Motor neuron (in vitro differentiated cells): Measurements from ENCODE around the gene CCL4. TPM values are rescaled to one million over a fixed set of nuclear protein-coding genes. Genes with fewer than 3 reads are reported as not detected.
"Not testable (repeated sequence)": the region's sequence is repeated elsewhere in the genome, so short reads cannot be mapped to it uniquely, and the experiment has no call there.

ENCODE experiments used
- ATAC-seq, 8 experiments: fragments of 200-7000 bp; cut with Tn5 transposase; replicated peaks in 6 of 8; 2 replicates each; pipeline ENCODE4 v1.8.0; 2021; ENCODE audit warnings: mild to moderate bottlenecking in 8 of 8, moderate library complexity in 8 of 8
- H3K27ac ChIP-seq, 2 donors: fragments of 250-450 bp; sonication (Bioruptor Pico); 2 replicates each; pipeline ENCODE4 v1.9.0; 2021; ENCODE audit warnings: antibody characterized with exemption in 2 of 2, mild to moderate bottlenecking in 2 of 2, moderate library complexity in 1 of 2
- H3K4me1 ChIP-seq, 2 donors: fragments of 250-450 bp; sonication (Bioruptor Pico); replicated peaks in 1 of 2; 2 replicates each; pipeline ENCODE4 v1.6.1; 2021; ENCODE audit warnings: antibody characterized with exemption in 2 of 2, mild to moderate bottlenecking in 2 of 2, moderate library complexity in 1 of 2
- H3K4me3 ChIP-seq, 5 donors: fragments of 250-450 bp; sonication (Bioruptor Pico); 2 replicates each; pipeline ENCODE4 v1.9.0; 2021; ENCODE audit warnings: antibody characterized with exemption in 5 of 5, mild to moderate bottlenecking in 5 of 5, moderate library complexity in 4 of 5
- WGBS, 10 experiments: fragments of 450-650 bp; shearing (Covaris generic); methylation state at CpG; one replicate each; pipeline ENCODE4 v1.0.0; 2022; 5-methylcytosine and 5-hydroxymethylcytosine counted together
- in situ Hi-C, 9 experiments: fragments of 400-800 bp; cut with MboI; loops; one replicate each; pipeline ENCODE4 v1.15.0; 2021; ENCODE audit warnings: low sequenced_read_pairs in 9 of 9, low pct_unique_long_range_greater_than_20kb in 2 of 9; ENCODE audit not compliant: unreplicated experiment in 9 of 9
- total RNA-seq, 8 experiments: library from RNA; unstranded; fragments of 300-600 nt; gene quantifications; 2 replicates each; pipeline versions ENCODE4 v1.2.3 to v1.2.4, GENCODE V29; 2022

CCL4 gene
- total RNA-seq = under 1 TPM in 4 of 8 experiments, not detected in 4; 0.13 to 0.52 (median 0.37) TPM

- in situ Hi-C loops, H3K4me1 ChIP-seq, H3K27ac ChIP-seq, H3K4me3 ChIP-seq: not testable (repeated sequence)
- 59 to 80% (median 73%) methylated on average over 1 to 5 of the region's 6 CpGs; no CpG with 5 or more reads in 7 of the 10 experiments for WGBS, 10 experiments
- ATAC-seq = peak in 5 of 8 experiments; percentile 29 to 87 (median 59)
These were observed at the start of gene CCL4 for GRCh38 chr17:36103401-36103975. Gene CCL4 (plus strand): TSS chr17:36103827. CDS start chr17:36103906, 79 bp downstream.

- in situ Hi-C loops = no loop called here
- WGBS, 10 experiments = 0 to 86% (median 60%) methylated on average over 2 of the region's 2 CpGs; no CpG with 5 or more reads in 2 of the 10 experiments
- ATAC-seq = no peak
- no peak overlapping the region for H3K27ac ChIP-seq
- no peaks in the 10 kb centered on the region for H3K4me1 ChIP-seq
- no peak overlapping the region for H3K4me3 ChIP-seq
These were observed 48.5 kb upstream of the CCL4 start for GRCh38 chr17:36055171-36055570.

- H3K4me1 ChIP-seq = no peaks in the 10 kb centered on the region
- in situ Hi-C loops = no loop called here
- H3K27ac ChIP-seq = no peak overlapping the region
- H3K4me3 ChIP-seq = no peak overlapping the region
- ATAC-seq = no peak
- WGBS, 10 experiments = 28 to 83% (median 59%) methylated on average over 1 to 4 of the region's 4 CpGs
These were observed 47.6 kb upstream of the CCL4 start for GRCh38 chr17:36055921-36056520.

GRCh38 chr17:36057911-36058310, 45.7 kb upstream of the CCL4 start:
- H3K4me1 ChIP-seq = no peaks in the 10 kb centered on the region
- in situ Hi-C loops = no loop called here
- no peak overlapping the region for H3K27ac ChIP-seq
- ATAC-seq = no peak
- H3K4me3 ChIP-seq = no peak overlapping the region

- no peak overlapping the region for H3K4me3 ChIP-seq
- H3K4me1 ChIP-seq = no peaks in the 10 kb centered on the region
- no peak overlapping the region for H3K27ac ChIP-seq
- 0 to 94% (median 72%) methylated on average over 1 to 6 of the region's 7 CpGs; no CpG with 5 or more reads in 2 of the 10 experiments for WGBS, 10 experiments
- in situ Hi-C loops = no loop called here
- no peak for ATAC-seq
These were observed 44.2 kb upstream of the CCL4 start for GRCh38 chr17:36059406-36059805.

GRCh38 chr17:36060816-36061215, 42.8 kb upstream of the CCL4 start:
- no peak for ATAC-seq
- Histone ChIP-seq H3K27ac (no peak overlapping the region), H3K4me1 (no peaks in the 10 kb centered on the region), H3K4me3 (no peak overlapping the region)
- in situ Hi-C loops = no loop called here
- 5 to 100% (median 61%) methylated on average over 1 to 2 of the region's 2 CpGs; no CpG with 5 or more reads in 1 of the 10 experiments for WGBS, 10 experiments

GRCh38 chr17:36063786-36064541, 39.7 kb upstream of the CCL4 start, which contains the start of gene CCL18:
Gene CCL18 (plus strand): TSS chr17:36064272. CDS start chr17:36064343, 71 bp downstream.
- H3K27ac ChIP-seq = no peak within 1 kb of the TSS
- in situ Hi-C loops = no loop called here
- WGBS, 10 experiments = 0 to 100% (median 51%) methylated on average over 1 to 4 of the region's 5 CpGs
- H3K4me3 ChIP-seq = no peak within 1 kb of the TSS
- ATAC-seq = peak in 1 of 8 experiments; percentile 22
- no peaks in the 10 kb centered on the region for H3K4me1 ChIP-seq

GRCh38 chr17:36066365-36066985, 37.2 kb upstream of the CCL4 start:
- in situ Hi-C loops = no loop called here
- ATAC-seq = peak in 1 of 8 experiments; percentile 38
- Histone ChIP-seq H3K4me1 (no peaks in the 10 kb centered on the region), H3K4me3 (no peak overlapping the region), H3K27ac (no peak overlapping the region)
- WGBS, 10 experiments = 10 to 96% (median 60%) methylated on average over 1 to 4 of the region's 6 CpGs; no CpG with 5 or more reads in 2 of the 10 experiments

GRCh38 chr17:36068524-36068923, 35.1 kb upstream of the CCL4 start:
- WGBS, 10 experiments = 15 to 86% (median 67%) methylated on average over 1 to 3 of the region's 3 CpGs; no CpG with 5 or more reads in 3 of the 10 experiments
- in situ Hi-C loops = no loop called here
- ATAC-seq = no peak

GRCh38 chr17:36069136-36069535, 34.5 kb upstream of the CCL4 start:
- no peak for ATAC-seq
- Histone ChIP-seq H3K4me1 (no peaks in the 10 kb centered on the region), H3K4me3 (no peak overlapping the region), H3K27ac (no peak overlapping the region)
- in situ Hi-C loops = no loop called here

More at GRCh38 chr17:36068524-36068923, 35.1 kb upstream of the CCL4 start:
- no peaks in the 10 kb centered on the region for H3K4me1 ChIP-seq
- H3K27ac ChIP-seq = no peak overlapping the region
- no peak overlapping the region for H3K4me3 ChIP-seq

- ATAC-seq = no peak
- in situ Hi-C loops = no loop called here
- WGBS, 10 experiments = 0 to 67% (median 13%) methylated on average over 1 to 2 of the region's 3 CpGs; no CpG with 5 or more reads in 4 of the 10 experiments
- Histone ChIP-seq H3K4me1 (no peaks in the 10 kb centered on the region), H3K4me3 (no peak overlapping the region), H3K27ac (no peak overlapping the region)
These were observed 33.2 kb upstream of the CCL4 start for GRCh38 chr17:36070427-36070826.

- WGBS, 10 experiments = 0 to 88% (median 68%) methylated on average over 1 to 2 of the region's 2 CpGs; no CpG with 5 or more reads in 1 of the 10 experiments
- no peak for ATAC-seq
- Histone ChIP-seq H3K4me1 (no peaks in the 10 kb centered on the region), H3K27ac (no peak overlapping the region), H3K4me3 (no peak overlapping the region)
- in situ Hi-C loops = no loop called here
These were observed 31.9 kb upstream of the CCL4 start for GRCh38 chr17:36071751-36072150.
